AG09319 (cell line): ENCODE data around the gene DDX59.
"Not testable (repeated sequence)": the region's sequence is repeated elsewhere in the genome, so short reads cannot be mapped to it uniquely, and the experiment has no call there.

Source experiments
- DNase-seq: peaks from one replicate; pipeline ENCODE4 v3.0.0-alpha.2; 2010; ENCODE audit warnings: low read depth; ENCODE audit errors: extremely low read depth
- CTCF ChIP-seq: IDR thresholded peaks from 2 replicates; pipeline ENCODE4 v1.5.1; 2011; ENCODE audit warnings: low read depth, mild to moderate bottlenecking, inconsistent platforms, low read length, moderate library complexity

The DDX59 gene

GRCh38 chr1:200640963-200641401 lies 28.7 kb downstream of the DDX59 start:
- TF ChIP-seq CTCF: no peak
- DNase-seq: no peak

GRCh38 chr1:200640373-200640962 lies 29.2 kb downstream of the DDX59 start:
- no peak for DNase-seq
- no peak for TF ChIP-seq CTCF

- TF ChIP-seq CTCF: no peak
- no peak for DNase-seq
Observed at GRCh38 chr1:200638073-200638472, 31.6 kb downstream of the DDX59 start.

- no peak for TF ChIP-seq CTCF
- DNase-seq: no peak
Observed at GRCh38 chr1:200636681-200637080, 33.0 kb downstream of the DDX59 start.

- no peak for TF ChIP-seq CTCF
Observed at GRCh38 chr1:200634261-200635122, 35.2 kb downstream of the DDX59 start.

GRCh38 chr1:200631375-200631774 lies 38.3 kb downstream of the DDX59 start:
- DNase-seq: no peak
- no peak for TF ChIP-seq CTCF

More at GRCh38 chr1:200634261-200635122, 35.2 kb downstream of the DDX59 start:
- DNase-seq: no peak

- not testable (repeated sequence) for DNase-seq
Observed at GRCh38 chr1:200630515-200630899, 39.2 kb downstream of the DDX59 start.
